ENCODE measurements around the gene CEBPA.

GRCh38 chr19:33349319-33350289, 47.3 kb upstream of the CEBPA start:
- TF ChIP-seq, protein P1, sequence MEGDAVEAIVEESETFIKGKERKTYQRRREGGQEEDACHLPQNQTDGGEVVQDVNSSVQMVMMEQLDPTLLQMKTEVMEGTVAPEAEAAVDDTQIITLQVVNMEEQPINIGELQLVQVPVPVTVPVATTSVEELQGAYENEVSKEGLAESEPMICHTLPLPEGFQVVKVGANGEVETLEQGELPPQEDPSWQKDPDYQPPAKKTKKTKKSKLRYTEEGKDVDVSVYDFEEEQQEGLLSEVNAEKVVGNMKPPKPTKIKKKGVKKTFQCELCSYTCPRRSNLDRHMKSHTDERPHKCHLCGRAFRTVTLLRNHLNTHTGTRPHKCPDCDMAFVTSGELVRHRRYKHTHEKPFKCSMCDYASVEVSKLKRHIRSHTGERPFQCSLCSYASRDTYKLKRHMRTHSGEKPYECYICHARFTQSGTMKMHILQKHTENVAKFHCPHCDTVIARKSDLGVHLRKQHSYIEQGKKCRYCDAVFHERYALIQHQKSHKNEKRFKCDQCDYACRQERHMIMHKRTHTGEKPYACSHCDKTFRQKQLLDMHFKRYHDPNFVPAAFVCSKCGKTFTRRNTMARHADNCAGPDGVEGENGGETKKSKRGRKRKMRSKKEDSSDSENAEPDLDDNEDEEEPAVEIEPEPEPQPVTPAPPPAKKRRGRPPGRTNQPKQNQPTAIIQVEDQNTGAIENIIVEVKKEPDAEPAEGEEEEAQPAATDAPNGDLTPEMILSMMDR (conservative IDR thresholded peaks at IDR 0.05; ENCODE audit: low read length) = no peak
- TF ChIP-seq EZH2phosphoT487 (IDR thresholded peaks at IDR 0.05; ENCODE audit: borderline replicate concordance, low read depth, low read length) = no peak

All from OCI-LY7 (cell line).